ENCODE measurements around the gene PLEKHH1.

GRCh38 chr14:67495827-67496226 lies 37.3 kb upstream of the PLEKHH1 start:
- no peak for TF ChIP-seq CTCF (IDR thresholded peaks at IDR 0.05)
- no peak for TF ChIP-seq POLR2A (IDR thresholded peaks at IDR 0.05)
